Measurements from ENCODE around the gene TSPAN3.

- TF ChIP-seq CTCF (IDR thresholded peaks at IDR 0.05): no peak
- TF ChIP-seq POLR2A (IDR thresholded peaks at IDR 0.05): no peak
These were observed 24.1 kb downstream of the TSPAN3 start for GRCh38 chr15:77046704-77047412.
